ENCODE measurements around the gene SYCP3.

SYCP3 gene

GRCh38 chr12:101714877-101715444 lies 24.3 kb downstream of the SYCP3 start:
- no peak for TF ChIP-seq TAF1 (IDR thresholded peaks at IDR 0.05; ENCODE audit: low read depth)
- TF ChIP-seq TEAD4 (IDR thresholded peaks at IDR 0.05): no peak
- no peak for TF ChIP-seq ZBTB7A (IDR thresholded peaks at IDR 0.05; ENCODE audit: low read depth)
- no peak for TF ChIP-seq EP300 (IDR thresholded peaks at IDR 0.05; ENCODE audit: borderline replicate concordance)
- TF ChIP-seq CEBPB (IDR thresholded peaks at IDR 0.05): no peak
- TF ChIP-seq FOXM1 (IDR thresholded peaks at IDR 0.05; ENCODE audit: borderline replicate concordance, low read depth): no peak
- TF ChIP-seq MAX (IDR thresholded peaks at IDR 0.05): no peak
- no peak for TF ChIP-seq USF1 (IDR thresholded peaks at IDR 0.05)
- TF ChIP-seq CREB1 (IDR thresholded peaks at IDR 0.05; ENCODE audit: low read depth): no peak

- no peak for TF ChIP-seq ZBTB7A (IDR thresholded peaks at IDR 0.05; ENCODE audit: low read depth)
- no peak for TF ChIP-seq MAX (IDR thresholded peaks at IDR 0.05)
- no peak for TF ChIP-seq TCF12 (IDR thresholded peaks at IDR 0.05; ENCODE audit: low read depth)
- no peak for TF ChIP-seq TAF1 (IDR thresholded peaks at IDR 0.05; ENCODE audit: low read depth)
- no peak for TF ChIP-seq USF1 (IDR thresholded peaks at IDR 0.05)
- no peak for TF ChIP-seq RAD21 (IDR thresholded peaks at IDR 0.05; ENCODE audit: low read depth)
Observed at GRCh38 chr12:101713930-101714329, 25.3 kb downstream of the SYCP3 start.

- no peak for TF ChIP-seq TAF1 (IDR thresholded peaks at IDR 0.05; ENCODE audit: low read depth)
- TF ChIP-seq NFIC (IDR thresholded peaks at IDR 0.05): no peak
- no peak for TF ChIP-seq REST (IDR thresholded peaks at IDR 0.05; ENCODE audit: low read depth)
- no peak for TF ChIP-seq RAD21 (IDR thresholded peaks at IDR 0.05; ENCODE audit: low read depth)
- TF ChIP-seq YY1 (IDR thresholded peaks at IDR 0.05; ENCODE audit: low read depth): no peak
- TF ChIP-seq CEBPB (IDR thresholded peaks at IDR 0.05): no peak
- no peak for TF ChIP-seq USF1 (IDR thresholded peaks at IDR 0.05)
- TF ChIP-seq EGR1 (IDR thresholded peaks at IDR 0.05): no peak
- no peak for TF ChIP-seq TEAD4 (IDR thresholded peaks at IDR 0.05)
- no peak for TF ChIP-seq EP300 (IDR thresholded peaks at IDR 0.05; ENCODE audit: borderline replicate concordance)
- TF ChIP-seq CREB1 (IDR thresholded peaks at IDR 0.05; ENCODE audit: low read depth): no peak
- no peak for TF ChIP-seq FOXM1 (IDR thresholded peaks at IDR 0.05; ENCODE audit: borderline replicate concordance, low read depth)
- no peak for TF ChIP-seq MAX (IDR thresholded peaks at IDR 0.05)
- no peak for TF ChIP-seq TCF12 (IDR thresholded peaks at IDR 0.05; ENCODE audit: low read depth)
- TF ChIP-seq ZBTB7A (IDR thresholded peaks at IDR 0.05; ENCODE audit: low read depth): no peak
Observed at GRCh38 chr12:101713059-101713682, 26.1 kb downstream of the SYCP3 start.

GRCh38 chr12:101710288-101710687 lies 29.0 kb downstream of the SYCP3 start:
- TF ChIP-seq REST (IDR thresholded peaks at IDR 0.05; ENCODE audit: low read depth) (no peak), CREB1 (IDR thresholded peaks at IDR 0.05; ENCODE audit: low read depth) (no peak), FOXM1 (IDR thresholded peaks at IDR 0.05; ENCODE audit: borderline replicate concordance, low read depth) (no peak), YY1 (IDR thresholded peaks at IDR 0.05; ENCODE audit: low read depth) (no peak), NFIC (IDR thresholded peaks at IDR 0.05) (no peak), USF1 (IDR thresholded peaks at IDR 0.05) (no peak), CEBPB (IDR thresholded peaks at IDR 0.05) (no peak), RAD21 (IDR thresholded peaks at IDR 0.05; ENCODE audit: low read depth) (no peak), TAF1 (IDR thresholded peaks at IDR 0.05; ENCODE audit: low read depth) (no peak), TEAD4 (IDR thresholded peaks at IDR 0.05) (no peak), EP300 (IDR thresholded peaks at IDR 0.05; ENCODE audit: borderline replicate concordance) (no peak), ZBTB7A (IDR thresholded peaks at IDR 0.05; ENCODE audit: low read depth) (no peak)

Measured in Ishikawa (cell line).